Neural crest cell (in vitro differentiated cells): ENCODE data around the gene DDX5. TPM values are rescaled to one million over a fixed set of nuclear protein-coding genes. Genes with fewer than 3 reads are reported as not detected.

Experiments
- DNase-seq: peaks from one replicate; pipeline ENCODE4 v3.0.0; 2021; ENCODE audit warnings: low read depth, mixed read lengths, low spot score
- H3K27ac Mint-ChIP-seq: one replicate; pipeline ENCODE4 v1.8.0; 2021; ENCODE audit warnings: mild to moderate bottlenecking, mixed read lengths; ENCODE audit not compliant: unreplicated experiment
- H3K27me3 Mint-ChIP-seq: 2 replicates; pipeline ENCODE4 v1.8.0; 2021; ENCODE audit warnings: low read depth, mild to moderate bottlenecking, mixed read lengths
- H3K36me3 Mint-ChIP-seq: 2 replicates; pipeline ENCODE4 v1.8.0; 2021; ENCODE audit warnings: low read depth, mild to moderate bottlenecking, mixed read lengths
- H3K4me1 Mint-ChIP-seq: 2 replicates; pipeline ENCODE4 v1.8.0; 2021; ENCODE audit warnings: mixed read lengths
- H3K4me3 Mint-ChIP-seq: one replicate; pipeline ENCODE4 v1.8.0; 2021; ENCODE audit warnings: mild to moderate bottlenecking, mixed read lengths
- H3K9me3 Mint-ChIP-seq: 2 replicates; pipeline ENCODE4 v1.8.0; 2021; ENCODE audit warnings: mixed read lengths
- total RNA-seq: library from RNA; stranded (reverse); gene quantifications from 2 replicates; pipeline ENCODE4 v1.2.1, GENCODE V29; 2021
- TF ChIP-seq, protein P1 (sequence below): fragments of 200-600 bp; sonication (generic); conservative IDR thresholded peaks from 2 replicates; pipeline ENCODE4 v1.5.0; 2021; ENCODE audit warnings: antibody characterized with exemption, mild to moderate bottlenecking

The DDX5 gene
- total RNA-seq, 1 donor from 2014 or later, result 905 TPM

DNA sequence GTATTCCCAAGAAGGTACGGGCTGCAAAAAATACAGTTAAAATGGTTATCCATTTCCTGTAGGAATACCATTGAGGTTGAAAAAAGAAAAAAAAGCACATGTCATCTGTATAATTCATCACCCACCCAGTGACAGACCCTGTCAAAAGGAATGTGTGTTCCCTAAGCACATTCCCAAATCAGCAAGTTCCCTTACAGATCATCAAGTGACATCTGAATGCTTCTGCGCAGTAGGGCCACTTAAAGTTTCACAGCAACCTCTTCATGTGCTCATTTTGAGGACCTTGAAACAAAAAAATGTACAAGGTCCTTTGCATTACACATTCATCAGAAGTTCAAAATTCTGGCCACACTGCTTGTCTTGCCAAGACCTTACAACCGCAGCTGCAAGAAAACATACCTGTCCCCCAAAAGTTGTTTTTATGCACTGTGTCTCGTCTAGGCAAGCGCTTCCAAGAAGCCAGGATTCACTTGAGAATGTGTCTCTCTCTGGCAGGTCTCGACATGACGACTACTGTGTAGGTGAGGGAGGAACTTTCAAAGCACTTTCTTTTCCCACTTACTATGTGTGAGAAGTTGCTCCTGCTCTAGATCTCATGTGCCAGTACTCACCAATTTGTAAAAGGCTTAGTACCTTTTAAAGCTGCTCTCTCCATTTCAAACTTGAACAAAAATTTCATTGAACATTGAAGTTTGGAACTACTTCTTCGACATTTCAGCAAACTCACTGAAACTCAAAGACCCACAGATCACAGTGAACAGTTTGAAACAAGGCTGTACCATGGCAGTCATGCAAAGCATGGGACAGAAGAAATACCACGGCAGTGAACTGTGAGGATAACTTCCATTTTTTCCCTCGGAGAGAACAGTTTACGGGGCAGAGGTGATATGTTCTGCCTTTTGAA, 5.0 kb downstream of the DDX5 start:
- no peak for DNase-seq
- no peak overlapping the region for H3K27ac Mint-ChIP-seq
- H3K4me3 Mint-ChIP-seq, result peak overlapping the region; percentile 100
- no peaks in the 10 kb centered on the region for H3K9me3 Mint-ChIP-seq
- TF ChIP-seq, protein P1, sequence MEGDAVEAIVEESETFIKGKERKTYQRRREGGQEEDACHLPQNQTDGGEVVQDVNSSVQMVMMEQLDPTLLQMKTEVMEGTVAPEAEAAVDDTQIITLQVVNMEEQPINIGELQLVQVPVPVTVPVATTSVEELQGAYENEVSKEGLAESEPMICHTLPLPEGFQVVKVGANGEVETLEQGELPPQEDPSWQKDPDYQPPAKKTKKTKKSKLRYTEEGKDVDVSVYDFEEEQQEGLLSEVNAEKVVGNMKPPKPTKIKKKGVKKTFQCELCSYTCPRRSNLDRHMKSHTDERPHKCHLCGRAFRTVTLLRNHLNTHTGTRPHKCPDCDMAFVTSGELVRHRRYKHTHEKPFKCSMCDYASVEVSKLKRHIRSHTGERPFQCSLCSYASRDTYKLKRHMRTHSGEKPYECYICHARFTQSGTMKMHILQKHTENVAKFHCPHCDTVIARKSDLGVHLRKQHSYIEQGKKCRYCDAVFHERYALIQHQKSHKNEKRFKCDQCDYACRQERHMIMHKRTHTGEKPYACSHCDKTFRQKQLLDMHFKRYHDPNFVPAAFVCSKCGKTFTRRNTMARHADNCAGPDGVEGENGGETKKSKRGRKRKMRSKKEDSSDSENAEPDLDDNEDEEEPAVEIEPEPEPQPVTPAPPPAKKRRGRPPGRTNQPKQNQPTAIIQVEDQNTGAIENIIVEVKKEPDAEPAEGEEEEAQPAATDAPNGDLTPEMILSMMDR, result no peak
- H3K4me1 Mint-ChIP-seq, result peaks cover 77% of the 10 kb centered on the region
- peaks cover 38% of the 10 kb centered on the region for H3K27me3 Mint-ChIP-seq
- H3K36me3 Mint-ChIP-seq, result peaks cover 54% of the 10 kb centered on the region

GRCh38 chr17:64500487-64500859, 5.6 kb downstream of the DDX5 start:
- Mint-ChIP-seq H3K4me3 (peak overlapping the region; percentile 38), H3K27me3 (peaks cover 34% of the 10 kb centered on the region), H3K36me3 (peaks cover 49% of the 10 kb centered on the region), H3K9me3 (no peaks in the 10 kb centered on the region), H3K27ac (no peak overlapping the region), H3K4me1 (peaks cover 76% of the 10 kb centered on the region)
- TF ChIP-seq, protein P1, result no peak
- DNase-seq, result no peak

DNA sequence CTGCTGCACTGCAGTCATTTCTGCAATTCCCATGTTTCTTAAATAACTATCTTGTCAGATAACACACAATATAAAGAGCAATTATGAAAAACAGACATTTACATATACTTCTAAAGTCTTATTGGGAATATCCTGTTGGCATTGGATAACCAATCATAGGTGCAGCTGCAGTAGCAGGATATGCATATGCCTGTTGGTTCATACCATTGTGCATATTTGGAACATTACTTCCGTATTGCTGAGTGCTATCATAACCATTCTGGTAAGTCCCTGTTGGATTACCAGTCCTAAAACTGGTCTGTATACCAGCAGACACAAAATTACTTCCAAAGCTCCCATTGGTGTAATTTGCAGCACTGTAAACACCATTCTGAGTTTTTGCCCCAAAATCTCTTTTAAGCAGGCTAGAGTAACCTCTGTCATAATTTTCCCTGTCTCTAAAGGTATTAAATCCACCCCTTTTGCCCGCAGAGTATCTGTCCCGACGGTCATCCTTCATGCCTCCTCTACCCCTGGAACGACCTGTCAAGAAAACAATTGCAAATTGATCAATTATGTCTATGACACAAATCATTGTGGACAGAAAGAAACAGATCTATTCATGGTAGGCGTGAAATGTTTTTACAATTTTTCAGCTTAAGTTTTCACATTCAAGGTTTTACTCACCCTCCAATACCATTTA, 6.1 kb downstream of the DDX5 start:
- Mint-ChIP-seq H3K9me3 (no peaks in the 10 kb centered on the region), H3K36me3 (peaks cover 45% of the 10 kb centered on the region), H3K4me3 (peak overlapping the region; percentile 38), H3K4me1 (peaks cover 73% of the 10 kb centered on the region), H3K27me3 (peaks cover 29% of the 10 kb centered on the region), H3K27ac (no peak overlapping the region)
- no peak for DNase-seq
- TF ChIP-seq, protein P1, result no peak

GRCh38 chr17:64498308-64499203, 7.5 kb downstream of the DDX5 start:
- Mint-ChIP-seq H3K4me3 (peak overlapping the region; percentile 99), H3K27ac (no peak overlapping the region), H3K36me3 (peaks cover 37% of the 10 kb centered on the region)

More at GRCh38 chr17:64498308-64499203, 7.5 kb downstream of the DDX5 start:
- Mint-ChIP-seq H3K4me1 (peaks cover 72% of the 10 kb centered on the region), H3K27me3 (peaks cover 24% of the 10 kb centered on the region), H3K9me3 (no peaks in the 10 kb centered on the region)
- no peak for DNase-seq
- TF ChIP-seq, protein P1, result no peak
